ENCODE data around the gene TMEM252. TPM values are rescaled to one million over a fixed set of nuclear protein-coding genes. Genes with fewer than 3 reads are reported as not detected.
A peak's percentile ranks its signal among the peaks of the same experiment; 100 is the strongest.

Gene TMEM252
- polyA plus RNA-seq (2013, experiment 1 of 2; ENCODE audit: insufficient read length), result not detected
- not detected for polyA plus RNA-seq (2013, experiment 2 of 2; ENCODE audit: insufficient read length)

GRCh38 chr9:68540712-68541535 lies at the start of gene TMEM252:
Gene TMEM252 (minus strand): TSS chr9:68540883. CDS start chr9:68540814, 69 bp downstream.
- no peak for DNase-seq

- DNase-seq, result no peak
These were observed 44.5 kb upstream of the TMEM252 start for GRCh38 chr9:68585034-68585761.

GRCh38 chr9:68584189-68585033 lies 43.7 kb upstream of the TMEM252 start:
- peak; percentile 83 for DNase-seq

GRCh38 chr9:68581696-68582095 lies 41.0 kb upstream of the TMEM252 start:
- no peak for DNase-seq

GRCh38 chr9:68577774-68578591 lies 37.3 kb upstream of the TMEM252 start:
- no peak for DNase-seq

GRCh38 chr9:68575817-68576216 lies 35.1 kb upstream of the TMEM252 start:
- no peak for DNase-seq

- no peak for DNase-seq
These were observed 33.5 kb upstream of the TMEM252 start for GRCh38 chr9:68574150-68574549.

- DNase-seq, result no peak
These were observed 26.9 kb upstream of the TMEM252 start for GRCh38 chr9:68567565-68567964.

- DNase-seq, result no peak
These were observed 21.8 kb upstream of the TMEM252 start for GRCh38 chr9:68562461-68562860.

- DNase-seq, result peak; percentile 43
These were observed 19.6 kb upstream of the TMEM252 start for GRCh38 chr9:68560071-68560844.

GRCh38 chr9:68558545-68558944 lies 17.9 kb upstream of the TMEM252 start:
- no peak for DNase-seq

GRCh38 chr9:68555437-68556150 lies 14.9 kb upstream of the TMEM252 start:
- peak; percentile 18 for DNase-seq

- DNase-seq, result peak; percentile 78
These were observed 12.2 kb upstream of the TMEM252 start for GRCh38 chr9:68552700-68553476.

- no peak for DNase-seq
These were observed 10.5 kb upstream of the TMEM252 start for GRCh38 chr9:68551191-68551590.

GRCh38 chr9:68548241-68548640 lies 7.6 kb upstream of the TMEM252 start:
- no peak for DNase-seq

- no peak for DNase-seq
These were observed 6.7 kb upstream of the TMEM252 start for GRCh38 chr9:68547417-68547816.

- DNase-seq, result no peak
These were observed 6.1 kb upstream of the TMEM252 start for GRCh38 chr9:68546596-68547390.

- no peak for DNase-seq
These were observed 4.5 kb upstream of the TMEM252 start for GRCh38 chr9:68545033-68545705.
